Ascending aorta (tissue), 2 donors: ENCODE measurements around the gene USP30. TPM values are rescaled to one million over a fixed set of nuclear protein-coding genes. Genes with fewer than 3 reads are reported as not detected.
A peak's percentile ranks its signal among the peaks of the same experiment; 100 is the strongest.

Experiments used
- DNase-seq, 2 donors: peaks; one replicate each; pipeline ENCODE4 v3.0.0-alpha.2; 2019; ENCODE audit warnings: low spot score in 2 of 2
- H3K27ac ChIP-seq, 2 donors: fragments of 200-600 bp; sonication (generic); one replicate each; pipeline ENCODE4 v1.5.1; 2016 to 2017; ENCODE audit warnings: mild to moderate bottlenecking in 1 of 2
- H3K27me3 ChIP-seq: fragments of 200-600 bp; sonication (generic); one replicate; pipeline ENCODE4 v1.5.1; 2017
- H3K36me3 ChIP-seq, 2 donors: fragments of 200-600 bp; sonication (generic); one replicate each; pipeline ENCODE4 v1.5.1; 2016
- H3K4me1 ChIP-seq, 2 donors: fragments of 200-600 bp; sonication (generic); one replicate each; pipeline ENCODE4 v1.5.1; 2016 to 2017; ENCODE audit warnings: mild to moderate bottlenecking in 1 of 2
- H3K4me3 ChIP-seq, 2 donors: fragments of 200-600 bp; sonication (generic); one replicate each; pipeline ENCODE4 v1.5.1; 2016 to 2017; ENCODE audit warnings: mild to moderate bottlenecking in 1 of 2
- H3K9me3 ChIP-seq, 2 donors: fragments of 200-600 bp; sonication (generic); one replicate each; pipeline ENCODE4 v1.5.1; 2016
- intact Hi-C: fragments of 100-400 bp; cut with DNase I; formaldehyde crosslinking; loops from one replicate; pipeline ENCODE4 v1.15.1; 2023
- total RNA-seq: library from RNA; depleted of rRNA; stranded (reverse); fragments of >200 nt; gene quantifications from one replicate; pipeline ENCODE4 v1.1.0, GENCODE V29; 2016
- TF ChIP-seq, protein P1 (sequence below), 3 experiments: fragments of 200-600 bp in 2 of 3; fragments of 450-650 bp in 1 of 3; sonication (generic) in 2 of 3; IDR thresholded peaks; one replicate each; pipeline ENCODE4 v1.5.1; 2016 to 2019; ENCODE audit warnings: antibody characterized with exemption in 3 of 3, mild to moderate bottlenecking in 1 of 3, moderate library complexity in 1 of 3

The USP30 gene
- total RNA-seq, 1 donor from 2014 or later, result 36.0 TPM

- H3K36me3 ChIP-seq, result no peaks in the 10 kb centered on the region
- H3K4me3 ChIP-seq, result no peak within 1 kb of the TSS
- DNase-seq, result peak; percentile 27 to 77
- intact Hi-C loops, result no loop called here
- peak within 1 kb of the TSS in 1 of 2 donors; percentile 64 for H3K27ac ChIP-seq
- H3K27me3 ChIP-seq, result no peaks in the 10 kb centered on the region
- TF ChIP-seq, protein P1, sequence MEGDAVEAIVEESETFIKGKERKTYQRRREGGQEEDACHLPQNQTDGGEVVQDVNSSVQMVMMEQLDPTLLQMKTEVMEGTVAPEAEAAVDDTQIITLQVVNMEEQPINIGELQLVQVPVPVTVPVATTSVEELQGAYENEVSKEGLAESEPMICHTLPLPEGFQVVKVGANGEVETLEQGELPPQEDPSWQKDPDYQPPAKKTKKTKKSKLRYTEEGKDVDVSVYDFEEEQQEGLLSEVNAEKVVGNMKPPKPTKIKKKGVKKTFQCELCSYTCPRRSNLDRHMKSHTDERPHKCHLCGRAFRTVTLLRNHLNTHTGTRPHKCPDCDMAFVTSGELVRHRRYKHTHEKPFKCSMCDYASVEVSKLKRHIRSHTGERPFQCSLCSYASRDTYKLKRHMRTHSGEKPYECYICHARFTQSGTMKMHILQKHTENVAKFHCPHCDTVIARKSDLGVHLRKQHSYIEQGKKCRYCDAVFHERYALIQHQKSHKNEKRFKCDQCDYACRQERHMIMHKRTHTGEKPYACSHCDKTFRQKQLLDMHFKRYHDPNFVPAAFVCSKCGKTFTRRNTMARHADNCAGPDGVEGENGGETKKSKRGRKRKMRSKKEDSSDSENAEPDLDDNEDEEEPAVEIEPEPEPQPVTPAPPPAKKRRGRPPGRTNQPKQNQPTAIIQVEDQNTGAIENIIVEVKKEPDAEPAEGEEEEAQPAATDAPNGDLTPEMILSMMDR (IDR thresholded peaks at IDR 0.05), result no peak
- H3K4me1 ChIP-seq, result peaks cover 2 to 29% of the 10 kb centered on the region in 2 donors
- H3K9me3 ChIP-seq, result no peaks in the 10 kb centered on the region
These were observed 63.6 kb downstream of the USP30 start, which contains the start of gene ACACB for GRCh38 chr12:109115758-109116610. Gene ACACB (plus strand): TSS chr12:109116587. CDS start chr12:109139406, 22,819 bp downstream.

GRCh38 chr12:109116611-109116949 lies 64.2 kb downstream of the USP30 start:
- Histone ChIP-seq H3K27ac (peak overlapping the region in 1 of 2 donors; percentile 64), H3K4me3 (no peak overlapping the region), H3K27me3 (no peaks in the 10 kb centered on the region), H3K36me3 (no peaks in the 10 kb centered on the region), H3K4me1 (peaks cover 2 to 29% of the 10 kb centered on the region in 2 donors), H3K9me3 (no peaks in the 10 kb centered on the region)
- TF ChIP-seq, protein P1 (IDR thresholded peaks at IDR 0.05), result no peak
- intact Hi-C loops, result no loop called here
- DNase-seq, result no peak

DNA sequence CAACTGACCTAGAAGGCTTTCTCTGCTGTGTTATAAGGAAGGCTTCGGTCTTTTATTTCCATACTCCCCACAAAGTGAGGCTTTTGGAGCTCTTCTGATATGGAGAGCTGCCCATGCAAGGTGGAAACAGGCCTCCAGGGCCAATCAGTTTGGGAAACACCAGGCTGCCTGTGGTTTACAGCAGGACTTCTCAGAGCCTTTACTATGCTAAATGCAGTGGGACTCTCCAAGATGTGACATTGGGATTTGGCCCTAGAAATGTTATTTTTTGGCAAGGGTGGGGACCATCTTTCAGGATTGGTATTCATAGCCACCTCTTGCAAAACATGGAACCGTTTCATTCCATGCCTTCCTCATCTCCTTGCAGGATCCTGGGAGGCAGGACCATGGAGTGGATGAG lies 67.7 kb downstream of the USP30 start:
- Histone ChIP-seq H3K4me3 (no peak overlapping the region), H3K9me3 (no peaks in the 10 kb centered on the region), H3K4me1 (peaks cover 0 to 15% of the 10 kb centered on the region in 2 donors), H3K27ac (no peak overlapping the region), H3K36me3 (no peaks in the 10 kb centered on the region), H3K27me3 (no peaks in the 10 kb centered on the region)
- intact Hi-C loops, result no loop called here
- no peak for DNase-seq
- TF ChIP-seq, protein P1 (IDR thresholded peaks at IDR 0.05), result no peak

- Histone ChIP-seq H3K36me3 (no peaks in the 10 kb centered on the region), H3K27me3 (no peaks in the 10 kb centered on the region), H3K9me3 (no peaks in the 10 kb centered on the region), H3K4me1 (peaks cover 0 to 12% of the 10 kb centered on the region in 2 donors), H3K27ac (no peak overlapping the region), H3K4me3 (no peak overlapping the region)
- intact Hi-C loops, result no loop called here
- DNase-seq, result no peak
- TF ChIP-seq, protein P1 (IDR thresholded peaks at IDR 0.05), result no peak
These were observed 68.2 kb downstream of the USP30 start for GRCh38 chr12:109120557-109120956.

DNA sequence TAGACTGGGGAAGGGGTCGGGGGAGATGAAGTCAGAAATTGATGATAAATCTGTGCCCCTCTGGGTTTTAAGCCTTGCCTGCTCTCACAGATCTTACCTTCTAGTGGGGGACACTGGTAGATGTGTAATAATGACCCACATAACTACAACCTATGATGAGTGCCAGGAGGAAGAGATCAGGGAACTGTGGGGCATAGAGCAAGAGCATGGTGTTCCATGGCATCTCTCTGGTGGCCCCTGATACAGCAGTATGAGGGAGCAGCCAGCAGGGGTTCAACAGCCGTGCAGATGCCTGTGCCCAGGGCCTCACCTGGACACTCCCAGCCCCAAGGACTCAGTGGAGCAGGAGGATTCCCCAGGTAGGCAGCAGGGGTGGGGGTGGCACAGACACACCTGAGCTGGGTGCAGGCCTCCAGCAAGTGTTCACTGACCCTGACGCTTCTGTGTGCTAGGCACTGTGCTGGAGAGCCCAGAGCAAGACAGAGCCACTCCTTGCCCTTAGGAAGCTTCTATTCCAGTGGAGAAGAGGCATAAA lies 69.0 kb downstream of the USP30 start:
- TF ChIP-seq, protein P1 (IDR thresholded peaks at IDR 0.05), result no peak
- Histone ChIP-seq H3K4me3 (no peak overlapping the region), H3K4me1 (peaks cover 0 to 7% of the 10 kb centered on the region in 2 donors), H3K36me3 (no peaks in the 10 kb centered on the region), H3K27ac (no peak overlapping the region), H3K9me3 (no peaks in the 10 kb centered on the region), H3K27me3 (no peaks in the 10 kb centered on the region)
- no peak for DNase-seq
- intact Hi-C loops, result no loop called here
